Measurements from ENCODE around the gene GMPPA. TPM values are rescaled to one million over a fixed set of nuclear protein-coding genes. Genes with fewer than 3 reads are reported as not detected.

GMPPA gene
- total RNA-seq, 1 donor from 2014 or later = 25.3 TPM

GRCh38 chr2:219544567-219544966 lies 45.9 kb downstream of the GMPPA start:
- TF ChIP-seq CTCF (IDR thresholded peaks at IDR 0.05) = no peak
- H3K27ac ChIP-seq = peak overlapping the region; percentile 85
- peak overlapping the region; percentile 70 for H3K4me3 ChIP-seq
- H3K9me3 ChIP-seq = no peaks in the 10 kb centered on the region
- no peaks in the 10 kb centered on the region for H3K27me3 ChIP-seq
- ATAC-seq (no peak), DNase-seq (no peak)
- peaks cover 24% of the 10 kb centered on the region for H3K4me1 ChIP-seq
- H3K36me3 ChIP-seq = peaks cover 14% of the 10 kb centered on the region
- intact Hi-C loops (cut with DNase I) = no loop called here

GRCh38 chr2:219545295-219545942 lies 46.7 kb downstream of the GMPPA start:
- Histone ChIP-seq H3K36me3 (peaks cover 5% of the 10 kb centered on the region), H3K4me1 (peaks cover 24% of the 10 kb centered on the region), H3K27me3 (no peaks in the 10 kb centered on the region), H3K27ac (no peak overlapping the region), H3K9me3 (no peaks in the 10 kb centered on the region), H3K4me3 (no peak overlapping the region)
- ATAC-seq (no peak), DNase-seq (no peak)
- TF ChIP-seq CTCF (IDR thresholded peaks at IDR 0.05) = no peak
- intact Hi-C loops (cut with DNase I) = no loop called here

GRCh38 chr2:219545943-219546352 lies 47.3 kb downstream of the GMPPA start:
- Histone ChIP-seq H3K4me1 (peaks cover 24% of the 10 kb centered on the region), H3K27ac (no peak overlapping the region), H3K4me3 (no peak overlapping the region), H3K27me3 (no peaks in the 10 kb centered on the region), H3K36me3 (peaks cover under 1% of the 10 kb centered on the region), H3K9me3 (no peaks in the 10 kb centered on the region)
- intact Hi-C loops (cut with DNase I) = no loop called here
- DNase-seq (no peak), ATAC-seq (no peak)
- TF ChIP-seq CTCF (IDR thresholded peaks at IDR 0.05) = no peak

GRCh38 chr2:219547621-219548020 lies 48.9 kb downstream of the GMPPA start:
- Histone ChIP-seq H3K4me1 (peaks cover 12% of the 10 kb centered on the region), H3K27ac (no peak overlapping the region), H3K27me3 (peaks cover 8% of the 10 kb centered on the region), H3K36me3 (no peaks in the 10 kb centered on the region), H3K4me3 (no peak overlapping the region), H3K9me3 (no peaks in the 10 kb centered on the region)
- intact Hi-C loops (cut with DNase I) = no loop called here
- DNase-seq = no peak
- no peak for TF ChIP-seq CTCF (IDR thresholded peaks at IDR 0.05)
- no peak for ATAC-seq

- DNase-seq = no peak
- Histone ChIP-seq H3K9me3 (no peaks in the 10 kb centered on the region), H3K27ac (no peak overlapping the region), H3K36me3 (no peaks in the 10 kb centered on the region), H3K27me3 (peaks cover 22% of the 10 kb centered on the region), H3K4me1 (peaks cover 19% of the 10 kb centered on the region), H3K4me3 (no peak overlapping the region)
- intact Hi-C loops (cut with DNase I) = no loop called here
- ATAC-seq = no peak
- TF ChIP-seq CTCF (IDR thresholded peaks at IDR 0.05) = no peak
These were observed 50.3 kb downstream of the GMPPA start for GRCh38 chr2:219548990-219549389.

- ATAC-seq (no peak), DNase-seq (no peak)
- TF ChIP-seq CTCF (IDR thresholded peaks at IDR 0.05) = no peak
These were observed 50.9 kb downstream of the GMPPA start for GRCh38 chr2:219549619-219550018.

More at GRCh38 chr2:219549619-219550018, 50.9 kb downstream of the GMPPA start:
- intact Hi-C loops (cut with DNase I) = no loop called here
- peaks cover 12% of the 10 kb centered on the region for H3K4me1 ChIP-seq
- H3K4me3 ChIP-seq = no peak overlapping the region
- H3K27me3 ChIP-seq = peaks cover 23% of the 10 kb centered on the region
- H3K9me3 ChIP-seq = no peaks in the 10 kb centered on the region
- no peaks in the 10 kb centered on the region for H3K36me3 ChIP-seq
- H3K27ac ChIP-seq = no peak overlapping the region

Measured in upper lobe of right lung (tissue), 1 donor.